ENCODE results near the gene KIAA1958. TPM values are rescaled to one million over a fixed set of nuclear protein-coding genes. Genes with fewer than 3 reads are reported as not detected.

KIAA1958 gene
- 1 to 10 TPM; 1.7 to 3.7 TPM for total RNA-seq

DNA sequence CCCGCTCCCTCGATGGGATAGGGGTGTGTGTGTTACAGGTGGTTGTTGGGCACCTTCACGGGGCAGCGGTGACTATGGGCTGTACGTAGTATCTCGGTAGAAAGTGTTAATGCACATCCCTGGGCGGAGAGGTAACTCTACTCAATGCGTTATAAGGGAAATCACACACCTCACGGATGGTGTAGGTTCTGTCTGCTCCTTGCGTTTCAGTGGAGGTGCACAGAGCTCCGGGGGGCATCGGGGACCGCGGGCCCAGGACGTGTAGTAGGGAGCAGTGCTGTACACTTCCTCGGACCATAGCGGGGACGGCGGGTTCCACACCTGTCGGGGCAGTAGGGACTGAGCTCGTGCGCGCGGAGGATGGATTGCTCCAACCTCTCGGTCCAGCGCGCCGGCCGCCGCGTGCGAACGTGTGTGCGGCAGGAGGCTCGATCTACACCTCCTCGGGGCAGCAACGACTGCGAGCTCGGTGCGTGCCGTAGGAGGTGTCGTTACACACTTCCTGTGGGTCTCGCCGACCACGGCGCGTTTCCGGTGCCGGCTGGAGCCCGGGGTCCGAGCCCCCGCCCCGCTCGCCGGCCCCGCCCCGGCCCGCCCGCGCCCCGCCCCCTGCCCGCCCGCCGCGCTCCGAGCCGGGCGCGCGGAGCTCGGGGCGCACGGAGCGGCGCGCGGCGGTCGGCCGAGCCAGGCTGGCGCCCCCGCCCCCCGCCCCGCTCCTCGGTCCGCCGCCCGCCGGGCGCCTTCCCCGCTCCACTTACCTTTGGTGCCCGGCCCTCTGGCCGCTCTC is at the start of gene KIAA1958:
TSS of gene KIAA1958 (plus strand) at position 607 of the 787 bp plus-strand sequence. CDS start 87,254 bp downstream, outside the sequence.

GRCh38 chr9:112717661-112718331 is 231.2 kb downstream of the KIAA1958 start, which contains the start of gene INIP:
Gene INIP, minus strand, starts transcription at chr9:112718117. Its CDS starts 1,632 bp downstream, at chr9:112716485.

Other genes starting within 250 kb of the KIAA1958 start
- gene PTBP3, start 153.2 kb upstream of the KIAA1958 start, total RNA-seq: 10 to 100 TPM; 28.9 to 35.6 TPM
- 10 to 100 TPM; 26.8 to 29.3 TPM for gene HSDL2, start 106.7 kb upstream of the KIAA1958 start, total RNA-seq
- 10 to 100 TPM; 15.1 to 16.0 TPM for gene INIP, start 231.3 kb downstream of the KIAA1958 start, total RNA-seq

Data from melanocyte of skin (primary cell).